ENCODE results near the gene P2RY2.

GRCh38 chr11:73201249-73201648 lies 16.8 kb upstream of the P2RY2 start:
- TF ChIP-seq CTCF (IDR thresholded peaks at IDR 0.05): no peak
- TF ChIP-seq EZH2phosphoT487 (IDR thresholded peaks at IDR 0.05): no peak

Data from neural progenitor cell (in vitro differentiated cells).